ENCODE results near the gene GALK2. TPM values are rescaled to one million over a fixed set of nuclear protein-coding genes. Genes with fewer than 3 reads are reported as not detected.

Gene GALK2
- total RNA-seq, 3 donors from 2014 or later (not counting 1 experiment from before 2014, with no cell fraction given) = 19.1 to 24.3 (median 23.6) TPM

DNA sequence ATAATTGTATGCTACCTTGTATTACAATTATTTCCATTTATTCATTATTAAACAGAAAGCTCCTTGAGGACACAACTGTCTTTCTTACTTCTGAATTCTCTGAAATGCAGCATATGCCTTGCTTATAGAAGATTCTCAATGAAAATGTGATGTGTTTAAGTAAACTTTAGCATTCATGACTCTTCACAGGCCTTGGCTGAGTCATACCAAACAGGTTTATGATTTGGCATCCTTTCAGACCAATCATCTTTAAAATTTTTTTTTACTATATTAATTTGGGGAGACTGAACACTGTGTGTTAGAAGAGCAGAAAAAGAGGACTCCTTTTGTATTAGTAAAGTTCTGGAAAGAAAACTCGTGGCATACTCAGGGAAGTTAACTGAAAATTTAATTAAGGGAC lies 6.4 kb upstream of the GALK2 start:
- no peak overlapping the region for H3K27ac Mint-ChIP-seq

DNA sequence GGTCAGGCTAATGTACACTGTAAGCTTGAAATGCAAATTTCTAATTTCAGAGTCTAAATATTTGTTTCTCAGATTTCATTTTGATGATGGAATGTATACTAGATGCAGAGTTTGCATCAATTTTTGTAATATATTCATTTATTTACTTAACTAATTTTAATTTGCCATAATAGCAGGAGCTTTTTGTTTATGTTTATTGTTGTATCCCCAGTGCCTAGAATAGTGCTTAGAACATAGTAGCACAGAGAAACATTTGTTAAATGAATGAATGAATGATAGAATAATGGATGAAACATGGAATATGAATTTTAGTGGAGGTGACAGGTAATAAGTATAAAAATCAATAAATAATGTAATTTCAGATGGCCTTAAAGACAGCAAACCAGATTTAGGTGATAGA lies 5.2 kb upstream of the GALK2 start:
- Mint-ChIP-seq H3K27ac (no peak overlapping the region), H3K4me3 (no peak overlapping the region), H3K9me3 (no peaks in the 10 kb centered on the region), H3K27me3 (ENCODE audit: low read depth in 2 of 2) (no peaks in the 10 kb centered on the region), H3K36me3 (peaks cover 5% of the 10 kb centered on the region), H3K4me1 (peaks cover 8% of the 10 kb centered on the region in 2 donors)
- H3K36me3 ChIP-seq (ENCODE audit: control insufficient read depth, insufficient read depth, low read length) = peaks cover 5% of the 10 kb centered on the region
- no peaks in the 10 kb centered on the region for H3K27me3 ChIP-seq (ENCODE audit: control insufficient read depth, insufficient read depth, low read length)
- H3K4me1 ChIP-seq (ENCODE audit: control insufficient read depth, insufficient read depth, low read length) = no peaks in the 10 kb centered on the region
- no peak overlapping the region for H3K4me3 ChIP-seq (ENCODE audit: low read length)
- H3K9me3 ChIP-seq (ENCODE audit: control insufficient read depth, insufficient read depth, low read length) = no peaks in the 10 kb centered on the region
- no peak for ATAC-seq
- DNase-seq = no peak
- TF ChIP-seq CTCF (IDR thresholded peaks at IDR 0.05) = no peak
- intact Hi-C loops (cut with micrococcal nuclease) = no loop called here
- no peak overlapping the region for H3K27ac ChIP-seq (ENCODE audit: low read length)

More for the DNA sequence above, 6.4 kb upstream of the GALK2 start:
- Mint-ChIP-seq H3K9me3 (no peaks in the 10 kb centered on the region), H3K4me1 (no peaks in the 10 kb centered on the region), H3K4me3 (no peak overlapping the region), H3K36me3 (peaks cover 5% of the 10 kb centered on the region), H3K27me3 (ENCODE audit: low read depth in 2 of 2) (no peaks in the 10 kb centered on the region)
- H3K27me3 ChIP-seq (ENCODE audit: control insufficient read depth, insufficient read depth, low read length) = no peaks in the 10 kb centered on the region
- DNase-seq (no peak), ATAC-seq (no peak)
- no peak for TF ChIP-seq CTCF (IDR thresholded peaks at IDR 0.05)
- H3K9me3 ChIP-seq (ENCODE audit: control insufficient read depth, insufficient read depth, low read length) = no peaks in the 10 kb centered on the region
- H3K4me1 ChIP-seq (ENCODE audit: control insufficient read depth, insufficient read depth, low read length) = no peaks in the 10 kb centered on the region
- intact Hi-C loops (cut with micrococcal nuclease) = no loop called here
- H3K27ac ChIP-seq (ENCODE audit: low read length) = no peak overlapping the region
- peaks cover 5% of the 10 kb centered on the region for H3K36me3 ChIP-seq (ENCODE audit: control insufficient read depth, insufficient read depth, low read length)
- no CpG with 5 or more reads among the region's 1 CpG for WGBS (ENCODE audit: insufficient coverage)
- no peak overlapping the region for H3K4me3 ChIP-seq (ENCODE audit: low read length)

- H3K4me1 Mint-ChIP-seq = peaks cover 34% of the 10 kb centered on the region in 2 donors
- no peak overlapping the region for H3K4me3 Mint-ChIP-seq
- TF ChIP-seq CTCF (IDR thresholded peaks at IDR 0.05) = no peak
These were observed 2.0 kb upstream of the GALK2 start for GRCh38 chr15:49168016-49168415.

GRCh38 chr15:49171790-49172189 lies 1.7 kb downstream of the GALK2 start:
- DNase-seq (no peak), ATAC-seq (no peak)
- Mint-ChIP-seq H3K36me3 (no peaks in the 10 kb centered on the region), H3K9me3 (no peaks in the 10 kb centered on the region), H3K27ac (peak overlapping the region in 1 of 2 donors; percentile 99), H3K4me1 (peaks cover 43 to 50% of the 10 kb centered on the region in 2 donors), H3K27me3 (ENCODE audit: low read depth in 2 of 2) (no peaks in the 10 kb centered on the region), H3K4me3 (peak overlapping the region; percentile 100)
- H3K4me3 ChIP-seq (ENCODE audit: low read length) = no peak overlapping the region
- no peak for TF ChIP-seq CTCF (IDR thresholded peaks at IDR 0.05)
- H3K4me1 ChIP-seq (ENCODE audit: control insufficient read depth, insufficient read depth, low read length) = peaks cover 6% of the 10 kb centered on the region
- no peak overlapping the region for H3K27ac ChIP-seq (ENCODE audit: low read length)
- intact Hi-C loops (cut with micrococcal nuclease) = no loop called here
- H3K36me3 ChIP-seq (ENCODE audit: control insufficient read depth, insufficient read depth, low read length) = no peaks in the 10 kb centered on the region
- 98% methylated on average over 9 of the region's 12 CpGs for WGBS (ENCODE audit: insufficient coverage)
- no peaks in the 10 kb centered on the region for H3K27me3 ChIP-seq (ENCODE audit: control insufficient read depth, insufficient read depth, low read length)
- H3K9me3 ChIP-seq (ENCODE audit: control insufficient read depth, insufficient read depth, low read length) = no peaks in the 10 kb centered on the region

More at GRCh38 chr15:49168016-49168415, 2.0 kb upstream of the GALK2 start:
- H3K9me3 Mint-ChIP-seq = no peaks in the 10 kb centered on the region
- Histone ChIP-seq H3K27ac (ENCODE audit: low read length) (no peak overlapping the region), H3K36me3 (ENCODE audit: control insufficient read depth, insufficient read depth, low read length) (no peaks in the 10 kb centered on the region), H3K27me3 (ENCODE audit: control insufficient read depth, insufficient read depth, low read length) (no peaks in the 10 kb centered on the region), H3K9me3 (ENCODE audit: control insufficient read depth, insufficient read depth, low read length) (no peaks in the 10 kb centered on the region), H3K4me1 (ENCODE audit: control insufficient read depth, insufficient read depth, low read length) (peaks cover 6% of the 10 kb centered on the region), H3K4me3 (ENCODE audit: low read length) (no peak overlapping the region)
- ATAC-seq = no peak
- no peak for DNase-seq
- H3K36me3 Mint-ChIP-seq = no peaks in the 10 kb centered on the region
- intact Hi-C loops (cut with micrococcal nuclease) = no loop called here
- 88% methylated on average over 1 of the region's 3 CpGs for WGBS (ENCODE audit: insufficient coverage)
- no peak overlapping the region for H3K27ac Mint-ChIP-seq
- H3K27me3 Mint-ChIP-seq (ENCODE audit: low read depth in 2 of 2) = no peaks in the 10 kb centered on the region

Data from natural killer cell (primary cell).